ENCODE measurements around the gene MYLK3. TPM values are rescaled to one million over a fixed set of nuclear protein-coding genes. Genes with fewer than 3 reads are reported as not detected.

MYLK3 gene
- total RNA-seq, 2 experiments from 2014 or later = 0.15 TPM; not detected in 1

- Mint-ChIP-seq H3K36me3 (no peaks in the 10 kb centered on the region), H3K9me3 (no peaks in the 10 kb centered on the region), H3K27ac (no peak overlapping the region), H3K4me3 (no peak overlapping the region), H3K27me3 (peaks cover 2% of the 10 kb centered on the region), H3K4me1 (ENCODE audit: low read depth) (no peaks in the 10 kb centered on the region)
- intact Hi-C loops (cut with micrococcal nuclease) = no loop called here
- ChIA-PET CTCF (no interaction called here), POLR2A (no interaction called here)
- no peak for DNase-seq
Measured at GRCh38 chr16:46753015-46753414, 4.9 kb upstream of the MYLK3 start.

GRCh38 chr16:46751381-46751780 is 3.2 kb upstream of the MYLK3 start:
- intact Hi-C loops (cut with micrococcal nuclease) = no loop called here
- H3K27me3 Mint-ChIP-seq = no peaks in the 10 kb centered on the region
- no peak overlapping the region for H3K27ac Mint-ChIP-seq
- POLR2A ChIA-PET = no interaction called here
- DNase-seq = no peak
- no peaks in the 10 kb centered on the region for H3K4me1 Mint-ChIP-seq (ENCODE audit: low read depth)
- H3K4me3 Mint-ChIP-seq = no peak overlapping the region
- no peaks in the 10 kb centered on the region for H3K36me3 Mint-ChIP-seq
- CTCF ChIA-PET = no interaction called here
- no peaks in the 10 kb centered on the region for H3K9me3 Mint-ChIP-seq

GRCh38 chr16:46748775-46749705 is 896 bp upstream of the MYLK3 start:
- no peak overlapping the region for H3K27ac Mint-ChIP-seq
- H3K9me3 Mint-ChIP-seq = no peaks in the 10 kb centered on the region
- H3K4me3 Mint-ChIP-seq = no peak overlapping the region
- ChIA-PET CTCF (no interaction called here), POLR2A (no interaction called here)
- H3K4me1 Mint-ChIP-seq (ENCODE audit: low read depth) = no peaks in the 10 kb centered on the region
- no peaks in the 10 kb centered on the region for H3K27me3 Mint-ChIP-seq
- intact Hi-C loops (cut with micrococcal nuclease) = no loop called here
- DNase-seq = no peak
- H3K36me3 Mint-ChIP-seq = no peaks in the 10 kb centered on the region

GRCh38 chr16:46746821-46747776 is 1.0 kb downstream of the MYLK3 start:
- intact Hi-C loops (cut with micrococcal nuclease) = no loop called here
- H3K4me1 Mint-ChIP-seq (ENCODE audit: low read depth) = peaks cover 4% of the 10 kb centered on the region
- H3K4me3 Mint-ChIP-seq = no peak overlapping the region
- no peaks in the 10 kb centered on the region for H3K27me3 Mint-ChIP-seq
- H3K27ac Mint-ChIP-seq = no peak overlapping the region
- ChIA-PET POLR2A (no interaction called here), CTCF (no interaction called here)
- no peaks in the 10 kb centered on the region for H3K9me3 Mint-ChIP-seq
- no peaks in the 10 kb centered on the region for H3K36me3 Mint-ChIP-seq
- DNase-seq = no peak

GRCh38 chr16:46745617-46746016 is 2.5 kb downstream of the MYLK3 start:
- H3K4me3 Mint-ChIP-seq = no peak overlapping the region
- no peak for DNase-seq
- no peaks in the 10 kb centered on the region for H3K36me3 Mint-ChIP-seq
- peaks cover 4% of the 10 kb centered on the region for H3K4me1 Mint-ChIP-seq (ENCODE audit: low read depth)
- POLR2A ChIA-PET = no interaction called here
- no peaks in the 10 kb centered on the region for H3K27me3 Mint-ChIP-seq
- CTCF ChIA-PET = interaction anchor here (0.7 kb wide), 1 partner anchor 38 kb away, joined by 3 read pairs; no protein-coding TSS in a partner anchor
- intact Hi-C loops (cut with micrococcal nuclease) = no loop called here
- no peaks in the 10 kb centered on the region for H3K9me3 Mint-ChIP-seq
- H3K27ac Mint-ChIP-seq = no peak overlapping the region

- H3K9me3 Mint-ChIP-seq = no peaks in the 10 kb centered on the region
- ChIA-PET POLR2A (no interaction called here), CTCF (interaction anchor here (0.8 kb wide), 2 partner anchors 56 to 58 kb away, joined by 3 to 4 read pairs; no protein-coding TSS in a partner anchor)
- H3K4me1 Mint-ChIP-seq (ENCODE audit: low read depth) = peaks cover 4% of the 10 kb centered on the region
- H3K4me3 Mint-ChIP-seq = no peak overlapping the region
- intact Hi-C loops (cut with micrococcal nuclease) = no loop called here
- no peaks in the 10 kb centered on the region for H3K27me3 Mint-ChIP-seq
- no peak overlapping the region for H3K27ac Mint-ChIP-seq
- H3K36me3 Mint-ChIP-seq = no peaks in the 10 kb centered on the region
- no peak for DNase-seq
Measured at GRCh38 chr16:46743232-46743719, 4.9 kb downstream of the MYLK3 start.

- no peaks in the 10 kb centered on the region for H3K27me3 Mint-ChIP-seq
- CTCF ChIA-PET = no interaction called here
- no peak for DNase-seq
- peaks cover 4% of the 10 kb centered on the region for H3K4me1 Mint-ChIP-seq (ENCODE audit: low read depth)
- POLR2A ChIA-PET = no interaction called here
- no peaks in the 10 kb centered on the region for H3K9me3 Mint-ChIP-seq
- H3K36me3 Mint-ChIP-seq = no peaks in the 10 kb centered on the region
- no peak overlapping the region for H3K27ac Mint-ChIP-seq
- no peak overlapping the region for H3K4me3 Mint-ChIP-seq
- intact Hi-C loops (cut with micrococcal nuclease) = no loop called here
Measured at GRCh38 chr16:46739934-46740333, 8.2 kb downstream of the MYLK3 start.

- Mint-ChIP-seq H3K27me3 (no peaks in the 10 kb centered on the region), H3K36me3 (no peaks in the 10 kb centered on the region), H3K27ac (no peak overlapping the region), H3K4me1 (ENCODE audit: low read depth) (no peaks in the 10 kb centered on the region), H3K9me3 (no peaks in the 10 kb centered on the region), H3K4me3 (no peak overlapping the region)
- POLR2A ChIA-PET = interaction anchor here (0.5 kb wide), 1 partner anchor 74 kb away, joined by 4 read pairs; no protein-coding TSS in a partner anchor
- CTCF ChIA-PET = interaction anchor here (1.4 kb wide), 1 partner anchor 64 kb away, joined by 3 read pairs; no protein-coding TSS in a partner anchor
- intact Hi-C loops (cut with micrococcal nuclease) = no loop called here
- no peak for DNase-seq
Measured at GRCh38 chr16:46737621-46738214, 10.4 kb downstream of the MYLK3 start.

GRCh38 chr16:46736695-46737094 is 11.4 kb downstream of the MYLK3 start:
- Mint-ChIP-seq H3K4me3 (no peak overlapping the region), H3K9me3 (no peaks in the 10 kb centered on the region), H3K27me3 (no peaks in the 10 kb centered on the region), H3K4me1 (ENCODE audit: low read depth) (no peaks in the 10 kb centered on the region), H3K36me3 (no peaks in the 10 kb centered on the region), H3K27ac (no peak overlapping the region)
- intact Hi-C loops (cut with micrococcal nuclease) = no loop called here
- no peak for DNase-seq
- CTCF ChIA-PET = no interaction called here
- POLR2A ChIA-PET = no interaction called here

- CTCF ChIA-PET = no interaction called here
- no peak for DNase-seq
- no peak overlapping the region for H3K4me3 Mint-ChIP-seq
- no peaks in the 10 kb centered on the region for H3K9me3 Mint-ChIP-seq
- POLR2A ChIA-PET = no interaction called here
- no peaks in the 10 kb centered on the region for H3K36me3 Mint-ChIP-seq
- peaks cover 1% of the 10 kb centered on the region for H3K27me3 Mint-ChIP-seq
- H3K27ac Mint-ChIP-seq = no peak overlapping the region
- intact Hi-C loops (cut with micrococcal nuclease) = no loop called here
- no peaks in the 10 kb centered on the region for H3K4me1 Mint-ChIP-seq (ENCODE audit: low read depth)
Measured at GRCh38 chr16:46733319-46733830, 14.8 kb downstream of the MYLK3 start.

GRCh38 chr16:46732561-46732960 is 15.6 kb downstream of the MYLK3 start:
- Mint-ChIP-seq H3K4me1 (ENCODE audit: low read depth) (no peaks in the 10 kb centered on the region), H3K27ac (no peak overlapping the region), H3K36me3 (no peaks in the 10 kb centered on the region), H3K9me3 (no peaks in the 10 kb centered on the region), H3K27me3 (peaks cover 1% of the 10 kb centered on the region), H3K4me3 (no peak overlapping the region)
- no peak for DNase-seq
- intact Hi-C loops (cut with micrococcal nuclease) = no loop called here
- POLR2A ChIA-PET = no interaction called here
- CTCF ChIA-PET = no interaction called here
